Adrenal gland (tissue), 12 donors: ENCODE results near the gene PTGER3. TPM values are rescaled to one million over a fixed set of nuclear protein-coding genes. Genes with fewer than 3 reads are reported as not detected.

ENCODE experiments used
- DNase-seq, 7 donors: peaks; one replicate each; pipeline ENCODE4 v3.0.0-alpha.2; 2019 to 2020
- H3K27ac ChIP-seq, 5 donors: fragments of 200-600 bp; sonication (generic) in 4 of 5; 1 replicate in 3 of 5; 2 replicates in 2 of 5; pipeline versions ENCODE4 v1.5.1 to v1.8.0; 2016 to 2020; ENCODE audit warnings: mild to moderate bottlenecking in 1 of 5
- H3K27me3 ChIP-seq: fragments of 200-600 bp; 2 replicates; pipeline ENCODE4 v1.8.0; 2021
- H3K36me3 ChIP-seq, 2 donors: fragments of 200-600 bp; replicated peaks in 1 of 2; 1 replicate in 1 of 2; 2 replicates in 1 of 2; pipeline versions ENCODE4 v1.5.1 to v1.8.0; 2018 to 2022
- H3K4me1 ChIP-seq, 2 donors: fragments of 200-600 bp; replicated peaks in 1 of 2; 1 replicate in 1 of 2; 2 replicates in 1 of 2; pipeline versions ENCODE4 v1.5.1 to v1.8.0; 2018 to 2021
- H3K4me3 ChIP-seq, 4 donors: fragments of 200-600 bp; sonication (generic) in 3 of 4; one replicate each; pipeline ENCODE4 v1.5.1; 2016 to 2018
- H3K9me3 ChIP-seq, 3 donors: fragments of 200-600 bp; sonication (generic) in 1 of 3; replicated peaks in 1 of 3; 1 replicate in 2 of 3; 2 replicates in 1 of 3; pipeline versions ENCODE4 v1.5.1 to v1.8.0; 2016 to 2021
- CTCF ChIP-seq, 6 experiments: fragments of 450-650 bp in 4 of 6; fragments of 200-600 bp in 2 of 6; sonication (generic) in 1 of 6; IDR thresholded peaks; 1 replicate in 5 of 6; 2 replicates in 1 of 6; pipeline versions ENCODE4 v1.5.1 to v1.8.0; 2016 to 2021; ENCODE audit warnings: antibody characterized with exemption in 6 of 6, mild to moderate bottlenecking in 2 of 6, moderate library complexity in 1 of 6
- POLR2A ChIP-seq, 2 donors: fragments of 450-650 bp; IDR thresholded peaks; one replicate each; pipeline ENCODE4 v1.6.1; 2017; ENCODE audit warnings: antibody characterized with exemption in 2 of 2, mild to moderate bottlenecking in 2 of 2, moderate library complexity in 1 of 2
- WGBS, 4 donors: extraction: QIAGEN DNeasy Blood & Tissue Kit in 2 of 4; methylation state at CpG; one replicate each; pipeline versions ENCODE4 v1.1.5 to v1.1.7; 2013 to 2017; 5-methylcytosine and 5-hydroxymethylcytosine counted together
- intact Hi-C, 2 donors: fragments of 100-400 bp; cut with DNase I; formaldehyde crosslinking; loops; one replicate each; pipeline versions ENCODE4 v1.14.1 to v1.15.0; 2022 to 2023
- polyA plus RNA-seq, 3 donors: library from polyadenylated mRNA; stranded (reverse); fragments of 200-250 nt in 2 of 3; fragments of 350-450 nt in 1 of 3; fragmentation: Illumina TruSeq in 1 of 3; extraction: RNeasy Lipid Tissue Mini Kit (QIAGEN cat#74804) in 1 of 3; gene quantifications; one replicate each; pipeline ENCODE4 v1.2.3, GENCODE V29; 2013 to 2014
- total RNA-seq, 9 donors: library from RNA; depleted of rRNA in 4 of 9; stranded (reverse); fragments of >200 nt in 4 of 9; fragments of 120-200 nt in 1 of 9; fragmentation: NEBNext Ultra II Directional in 1 of 9; extraction: Animal tissue kit (Norgen Biotek cat#: 25700) in 1 of 9; gene quantifications; one replicate each; pipeline versions ENCODE4 v1.1.0 to v1.2.4, GENCODE V29; 2013 to 2023
- donor health status: healthy with polysubstance abuse.
- donor health status: Bipolar disorder and iron deficiency.
- donor health status: DM: yes; HTN: yes; CAD: no.
- donor health status: DM: no; HTN: no; CAD: no.
- donor health status: DM: no; HTN: no; CAD: no.
- donor health status: DM: yes; HTN: yes; CAD: no.

Gene PTGER3
- total and polyA plus RNA-seq, 12 donors = 1.1 to 31.4 (median 10.6) TPM

GRCh38 chr1:71026093-71026492 is 21.5 kb downstream of the PTGER3 start:
- H3K9me3 ChIP-seq = no peaks in the 10 kb centered on the region
- TF ChIP-seq POLR2A (IDR thresholded peaks at IDR 0.05) (no peak), CTCF (IDR thresholded peaks at IDR 0.05) (no peak)
- H3K4me1 ChIP-seq = peaks cover 0 to 6% of the 10 kb centered on the region in 2 donors
- H3K27ac ChIP-seq = no peak overlapping the region
- DNase-seq = no peak
- H3K4me3 ChIP-seq = no peak overlapping the region
- intact Hi-C loops = no loop called here
- WGBS, 4 donors = 76 to 85% (median 77%) methylated on average over 4 of the region's 4 CpGs
- H3K36me3 ChIP-seq = no peaks in the 10 kb centered on the region
- no peaks in the 10 kb centered on the region for H3K27me3 ChIP-seq

GRCh38 chr1:71023515-71023914 is 24.1 kb downstream of the PTGER3 start:
- intact Hi-C loops = no loop called here
- no peak for TF ChIP-seq POLR2A (IDR thresholded peaks at IDR 0.05)
- TF ChIP-seq CTCF (IDR thresholded peaks at IDR 0.05) = no peak
- no peak overlapping the region for H3K27ac ChIP-seq
- H3K4me1 ChIP-seq = peaks cover 0 to 6% of the 10 kb centered on the region in 2 donors
- no peaks in the 10 kb centered on the region for H3K27me3 ChIP-seq
- no peak overlapping the region for H3K4me3 ChIP-seq
- 58 to 79% (median 75%) methylated on average over 4 of the region's 4 CpGs for WGBS, 4 donors
- H3K36me3 ChIP-seq = no peaks in the 10 kb centered on the region
- H3K9me3 ChIP-seq = no peaks in the 10 kb centered on the region
- no peak for DNase-seq

- no peaks in the 10 kb centered on the region for H3K9me3 ChIP-seq
- peak in 1 of 7 donors; percentile 73 for DNase-seq
- no peak overlapping the region for H3K27ac ChIP-seq
- no peak overlapping the region for H3K4me3 ChIP-seq
- intact Hi-C loops = no loop called here
- TF ChIP-seq CTCF (IDR thresholded peaks at IDR 0.05) (no peak), POLR2A (IDR thresholded peaks at IDR 0.05) (no peak)
- WGBS, 4 donors = 43 to 62% (median 55%) methylated on average over 7 of the region's 7 CpGs
- H3K27me3 ChIP-seq = no peaks in the 10 kb centered on the region
- no peaks in the 10 kb centered on the region for H3K4me1 ChIP-seq
- H3K36me3 ChIP-seq = no peaks in the 10 kb centered on the region
Measured at GRCh38 chr1:71019233-71019969, 28.2 kb downstream of the PTGER3 start.

- Histone ChIP-seq H3K27ac (no peak overlapping the region), H3K27me3 (no peaks in the 10 kb centered on the region), H3K36me3 (no peaks in the 10 kb centered on the region), H3K4me1 (no peaks in the 10 kb centered on the region), H3K4me3 (no peak overlapping the region), H3K9me3 (no peaks in the 10 kb centered on the region)
- intact Hi-C loops = no loop called here
- TF ChIP-seq POLR2A (IDR thresholded peaks at IDR 0.05) = no peak
- no peak for TF ChIP-seq CTCF (IDR thresholded peaks at IDR 0.05)
- DNase-seq = no peak
Measured at GRCh38 chr1:71018791-71019190, 28.8 kb downstream of the PTGER3 start.
